Breast epithelium (tissue), 3 donors: Measurements from ENCODE around the gene LOXL4.

Source experiments
- CTCF ChIP-seq, 3 donors: fragments of 450-650 bp; IDR thresholded peaks; one replicate each; pipeline ENCODE4 v1.5.1; 2016 to 2017; ENCODE audit warnings: antibody characterized with exemption in 3 of 3, mild to moderate bottlenecking in 3 of 3, moderate library complexity in 3 of 3
- POLR2A ChIP-seq: fragments of 450-650 bp; IDR thresholded peaks from one replicate; pipeline ENCODE4 v1.6.1; 2016; ENCODE audit warnings: antibody characterized with exemption, mild to moderate bottlenecking, moderate library complexity
- POLR2AphosphoS5 ChIP-seq, 3 donors: sonication (generic); formaldehyde crosslinking; IDR thresholded peaks; one replicate each; pipeline ENCODE4 v1.6.1; 2017; ENCODE audit warnings: antibody characterized with exemption in 3 of 3

- TF ChIP-seq CTCF (IDR thresholded peaks at IDR 0.05): no peak
- no peak for TF ChIP-seq POLR2A
- TF ChIP-seq POLR2AphosphoS5 (IDR thresholded peaks at IDR 0.05): no peak
These were observed 66.2 kb downstream of the LOXL4 start for GRCh38 chr10:98201760-98202159.
